SK-N-MC (cell line): ENCODE data around the gene KCNQ4.

ENCODE experiments used
- DNase-seq: peaks from one replicate; pipeline ENCODE4 v3.0.0-alpha.2; 2011; ENCODE audit warnings: low read depth, low spot score
- H3K27ac ChIP-seq: fragments of 200-600 bp; sonication (generic); 2 replicates; pipeline ENCODE4 v1.5.1; 2016; ENCODE audit warnings: mixed run types
- H3K36me3 ChIP-seq: fragments of 200-600 bp; sonication (generic); 2 replicates; pipeline ENCODE4 v1.6.1; 2017; ENCODE audit warnings: antibody characterized with exemption, low read length, mixed read lengths; ENCODE audit not compliant: insufficient read depth
- H3K4me3 ChIP-seq: fragments of 200-600 bp; sonication (generic); 2 replicates; pipeline ENCODE4 v1.5.1; 2016
- H3K9ac ChIP-seq: fragments of 200-600 bp; sonication (generic); 2 replicates; pipeline ENCODE4 v1.8.0; 2017; ENCODE audit warnings: mixed run types, mixed read lengths; ENCODE audit not compliant: insufficient read length
- H3K9me3 ChIP-seq: fragments of 200-600 bp; sonication (generic); 2 replicates; pipeline ENCODE4 v1.6.1; 2017; ENCODE audit warnings: low read depth, mild to moderate bottlenecking, antibody characterized with exemption, low read length, moderate library complexity, mixed read lengths
- EZH2 ChIP-seq: fragments of 200-600 bp; sonication (generic); IDR thresholded peaks from one replicate; pipeline ENCODE4 v1.6.1; 2017; ENCODE audit warnings: antibody characterized with exemption
- FOXP2 ChIP-seq: optimal IDR thresholded peaks from 2 replicates; pipeline ENCODE3; 2011; ENCODE audit warnings: mild to moderate bottlenecking, moderate library complexity; ENCODE audit not compliant: insufficient read depth; ENCODE audit errors: extremely low read length, control extremely low read depth
- POLR2AphosphoS5 ChIP-seq: IDR thresholded peaks from 2 replicates; pipeline ENCODE4 v1.6.1; 2012; ENCODE audit warnings: mild to moderate bottlenecking, low read depth, low read length, borderline replicate concordance

KCNQ4 gene

DNA sequence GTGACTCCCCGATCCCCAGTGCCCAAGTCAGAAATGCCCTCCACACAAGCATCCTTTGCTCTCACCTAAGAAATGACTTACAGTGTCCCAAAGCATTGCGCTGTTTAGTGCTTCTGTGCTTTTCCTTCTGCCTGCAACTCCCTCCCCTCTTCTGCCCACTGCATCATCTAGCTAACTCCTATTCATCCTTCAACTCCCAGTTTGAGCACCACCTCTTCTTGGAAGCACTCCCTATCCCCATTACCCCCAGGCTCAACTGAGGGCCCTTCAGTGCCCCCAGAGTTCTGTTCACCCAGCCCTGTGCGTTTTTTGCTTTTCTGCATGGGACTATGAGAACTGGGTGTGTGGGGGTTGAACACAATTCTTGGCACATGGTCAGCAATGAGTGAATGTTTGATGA is 10.0 kb downstream of the KCNQ4 start:
- Histone ChIP-seq H3K4me3 (no peak overlapping the region), H3K27ac (no peak overlapping the region), H3K9me3 (no peaks in the 10 kb centered on the region), H3K9ac (no peak overlapping the region), H3K36me3 (no peaks in the 10 kb centered on the region)
- TF ChIP-seq EZH2, result no peak
- no peak for TF ChIP-seq FOXP2
- no peak for TF ChIP-seq POLR2AphosphoS5
- no peak for DNase-seq

- TF ChIP-seq EZH2 (no peak), POLR2AphosphoS5 (no peak), FOXP2 (no peak)
- no peaks in the 10 kb centered on the region for H3K9me3 ChIP-seq
- no peak overlapping the region for H3K9ac ChIP-seq
- no peak for DNase-seq
- no peaks in the 10 kb centered on the region for H3K36me3 ChIP-seq
- H3K4me3 ChIP-seq, result no peak overlapping the region
- H3K27ac ChIP-seq, result no peak overlapping the region
Observed at GRCh38 chr1:40794048-40794447, 10.5 kb downstream of the KCNQ4 start.

- Histone ChIP-seq H3K27ac (no peak overlapping the region), H3K9me3 (no peaks in the 10 kb centered on the region), H3K9ac (no peak overlapping the region), H3K4me3 (no peak overlapping the region), H3K36me3 (no peaks in the 10 kb centered on the region)
- DNase-seq, result no peak
- TF ChIP-seq EZH2 (no peak), FOXP2 (no peak), POLR2AphosphoS5 (no peak)
Observed at GRCh38 chr1:40794974-40795715, 11.6 kb downstream of the KCNQ4 start.

- Histone ChIP-seq H3K27ac (no peak overlapping the region), H3K9me3 (no peaks in the 10 kb centered on the region), H3K9ac (no peak overlapping the region), H3K36me3 (no peaks in the 10 kb centered on the region), H3K4me3 (no peak overlapping the region)
- no peak for DNase-seq
- TF ChIP-seq POLR2AphosphoS5 (no peak), EZH2 (no peak), FOXP2 (no peak)
Observed at GRCh38 chr1:40795811-40796586, 12.4 kb downstream of the KCNQ4 start.

DNA sequence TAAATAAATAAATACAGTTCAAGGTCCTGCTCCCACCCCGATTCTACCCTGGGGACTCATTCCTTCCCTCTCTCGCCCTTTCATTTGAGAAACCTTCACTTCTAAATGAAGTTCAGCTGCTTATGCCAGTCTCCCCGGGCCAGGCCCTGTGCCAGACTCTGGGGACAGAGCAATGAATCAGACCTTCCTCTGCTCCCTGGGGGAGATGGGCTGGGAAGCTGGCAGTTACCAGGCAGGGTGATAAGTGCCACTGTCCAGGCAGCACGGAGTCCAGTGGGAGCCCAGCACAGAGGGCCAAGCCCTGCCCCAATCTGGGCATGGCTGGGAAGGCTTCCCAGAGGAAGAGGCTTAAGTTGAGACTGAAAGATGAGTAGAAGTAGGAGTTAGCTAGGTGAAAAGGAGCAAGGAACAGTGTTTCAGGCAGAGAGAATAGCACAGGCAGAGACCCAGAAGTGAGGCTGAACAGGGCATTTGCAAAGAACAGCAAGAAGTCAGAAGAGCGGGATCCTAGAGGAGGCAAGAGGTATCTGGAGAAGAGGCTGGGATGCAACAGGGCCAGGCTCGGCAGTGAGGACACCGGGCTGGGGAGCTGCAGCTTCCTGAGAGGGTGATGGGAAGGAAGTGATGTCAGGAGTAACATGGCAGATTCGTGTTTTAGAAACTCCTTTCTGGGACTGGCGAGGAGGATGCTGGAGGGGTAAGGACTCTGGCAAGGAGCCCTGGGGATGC is 13.5 kb downstream of the KCNQ4 start:
- Histone ChIP-seq H3K9ac (no peak overlapping the region), H3K9me3 (no peaks in the 10 kb centered on the region), H3K27ac (no peak overlapping the region), H3K36me3 (no peaks in the 10 kb centered on the region), H3K4me3 (no peak overlapping the region)
- DNase-seq, result no peak
- TF ChIP-seq EZH2, result no peak

DNA sequence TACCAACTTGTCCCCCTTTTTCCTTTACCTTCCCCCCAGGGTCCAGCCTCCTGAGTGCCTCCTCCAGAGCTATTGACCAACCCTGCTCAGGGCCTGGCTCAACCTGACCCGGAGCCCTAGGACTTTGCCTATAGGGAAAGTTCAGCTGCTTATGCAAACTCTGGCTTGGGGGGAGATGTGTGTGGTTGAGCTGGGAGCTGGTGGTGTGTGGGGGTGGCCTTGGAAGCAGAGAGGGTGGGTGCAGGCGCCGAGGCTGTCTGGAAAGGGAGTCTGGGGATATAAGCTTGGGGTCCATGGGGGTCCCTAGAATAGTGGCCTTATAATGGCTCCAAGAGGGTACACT is 14.1 kb downstream of the KCNQ4 start:
- Histone ChIP-seq H3K9ac (no peak overlapping the region), H3K36me3 (no peaks in the 10 kb centered on the region), H3K4me3 (no peak overlapping the region), H3K9me3 (no peaks in the 10 kb centered on the region), H3K27ac (no peak overlapping the region)
- no peak for DNase-seq
- TF ChIP-seq POLR2AphosphoS5 (no peak), EZH2 (no peak), FOXP2 (no peak)

- no peaks in the 10 kb centered on the region for H3K36me3 ChIP-seq
- no peak overlapping the region for H3K4me3 ChIP-seq
- DNase-seq, result no peak
- no peak overlapping the region for H3K9ac ChIP-seq
- TF ChIP-seq FOXP2 (no peak), POLR2AphosphoS5 (no peak), EZH2 (no peak)
- no peak overlapping the region for H3K27ac ChIP-seq
- no peaks in the 10 kb centered on the region for H3K9me3 ChIP-seq
Observed at GRCh38 chr1:40798366-40799281, 15.0 kb downstream of the KCNQ4 start.
